K562 (cell line): ENCODE measurements around the gene FTH1. TPM values are rescaled to one million over a fixed set of nuclear protein-coding genes. Genes with fewer than 3 reads are reported as not detected.

ENCODE experiments used
- CHD7 ChIP-seq: fragments of 200-600 bp; sonication (generic); IDR thresholded peaks from one replicate; pipeline ENCODE4 v1.6.1; 2012; ENCODE audit warnings: mild to moderate bottlenecking, low read depth, low read length, inconsistent platforms
- KAT2B ChIP-seq: IDR thresholded peaks from one replicate; pipeline ENCODE4 v1.6.1; 2012; ENCODE audit warnings: low read depth, mild to moderate bottlenecking, control low read depth, inconsistent platforms, low read length, moderate library complexity
- KLF16 ChIP-seq: IDR thresholded peaks from 2 replicates; pipeline ENCODE4 v1.6.1; 2016; ENCODE audit warnings: antibody characterized with exemption
- SNAPC5 ChIP-seq: fragments of 250-450 bp; sonication (Bioruptor Pico); IDR thresholded peaks from 2 replicates; pipeline ENCODE4 v1.8.0; 2021; ENCODE audit warnings: moderate library complexity, mild to moderate bottlenecking, inconsistent platforms
- ZNF398 ChIP-seq: fragments of 250-450 bp; sonication (Bioruptor Pico); IDR thresholded peaks from 2 replicates; pipeline ENCODE4 v1.8.0; 2021; ENCODE audit warnings: moderate library complexity, mild to moderate bottlenecking, inconsistent platforms
- ZNF592 ChIP-seq: fragments of 450-650 bp; IDR thresholded peaks from 2 replicates; pipeline ENCODE4 v1.6.1; 2017; ENCODE audit warnings: antibody characterized with exemption, mild to moderate bottlenecking
- polyA plus RNA-seq, 8 experiments: library from polyadenylated mRNA; depleted of rRNA in 4 of 8; stranded (reverse) in 5 of 8; unstranded in 3 of 8; fragments of >200 nt; fragmentation: Nextera tagmentation in 2 of 8; fragmentation: Illumina TruSeq in 1 of 8; extraction: Ambion mirVana in 2 of 8; extraction: Trizol in 1 of 8; gene quantifications; 2 replicates each; pipeline versions ENCODE4 v1.2.1 to v1.2.3, GENCODE V29; 2011 to 2014; ENCODE audit warnings: inconsistent platforms in 1 of 8, missing spikeins in 1 of 8
- total RNA-seq, 7 experiments: library from RNA; depleted of rRNA in 6 of 7; stranded (reverse); fragments of >200 nt in 6 of 7; fragmentation: Illumina TruSeq in 2 of 7; extraction: Trizol in 2 of 7; gene quantifications; 2 replicates each; pipeline versions ENCODE4 v1.2.1 to v1.2.3, GENCODE V29; 2011 to 2021; ENCODE audit warnings: low replicate concordance in 1 of 7

FTH1 gene
- total and polyA plus RNA-seq, 9 of the 15 experiments (the other 6 are each of a cell fraction or from before 2014, with no cell fraction given), result 370 to 3,146 (median 802) TPM

GRCh38 chr11:61971248-61972111 lies 4.0 kb upstream of the FTH1 start (continued):
- TF ChIP-seq CHD7 (no peak), KLF16 (0 out of 2 replicates have a peak, but pooled peaks have one; percentile 46), KAT2B (no peak), SNAPC5 (CRISPR knock-in tag) (no peak), ZNF398 (CRISPR knock-in tag) (no peak), ZNF592 (peak; percentile 85)
